Thoracic aorta (tissue), 2 donors: Measurements from ENCODE around the gene ALB. TPM values are rescaled to one million over a fixed set of nuclear protein-coding genes. Genes with fewer than 3 reads are reported as not detected.
A peak's percentile ranks its signal among the peaks of the same experiment; 100 is the strongest.

Source experiments
- ATAC-seq: fragments of 150-250 bp; one replicate; pipeline ENCODE4 v1.8.0; 2017; ENCODE audit warnings: low read depth; ENCODE audit not compliant: insufficient number of reproducible peaks, low FRiP score
- DNase-seq: peaks from one replicate; pipeline ENCODE4 v3.0.0-alpha.2; 2020; ENCODE audit warnings: low spot score
- H3K27ac ChIP-seq, 2 donors: fragments of 200-600 bp; sonication (generic); 1 replicate in 1 of 2; 2 replicates in 1 of 2; pipeline ENCODE4 v1.5.1; 2016; ENCODE audit warnings: mild to moderate bottlenecking in 2 of 2, moderate library complexity in 2 of 2
- H3K27me3 ChIP-seq: fragments of 200-600 bp; sonication (generic); replicated peaks from 2 replicates; pipeline ENCODE4 v1.6.0; 2016; ENCODE audit warnings: mild to moderate bottlenecking; ENCODE audit not compliant: insufficient read depth
- H3K36me3 ChIP-seq: fragments of 200-600 bp; sonication (generic); one replicate; pipeline ENCODE4 v1.5.1; 2016
- H3K4me1 ChIP-seq, 2 donors: fragments of 200-600 bp; sonication (generic); 1 replicate in 1 of 2; 2 replicates in 1 of 2; pipeline versions ENCODE4 v1.5.1 to v1.6.0; 2016; ENCODE audit warnings: low read depth in 2 of 2, mild to moderate bottlenecking in 1 of 2; ENCODE audit not compliant: control insufficient read depth in 1 of 2
- H3K4me3 ChIP-seq: fragments of 200-600 bp; sonication (generic); 2 replicates; pipeline ENCODE4 v1.5.1; 2016; ENCODE audit warnings: mild to moderate bottlenecking
- H3K9me3 ChIP-seq: fragments of 200-600 bp; sonication (generic); 2 replicates; pipeline ENCODE4 v1.5.1; 2016
- CTCF ChIP-seq: fragments of 200-600 bp; sonication (generic); IDR thresholded peaks from one replicate; pipeline ENCODE4 v1.5.1; 2019; ENCODE audit warnings: antibody characterized with exemption
- total RNA-seq, 2 donors: library from RNA; depleted of rRNA; stranded (reverse); fragments of >200 nt; gene quantifications; one replicate each; pipeline versions ENCODE4 v1.1.0 to v1.2.3, GENCODE V29; 2016

ALB gene
- total RNA-seq, 2 donors from 2014 or later, result not detected

- TF ChIP-seq CTCF, result no peak
- H3K36me3 ChIP-seq, result no peaks in the 10 kb centered on the region
These were observed 38.2 kb downstream of the ALB start for GRCh38 chr4:73442275-73442674.

GRCh38 chr4:73443224-73443623 is 39.1 kb downstream of the ALB start:
- Histone ChIP-seq H3K4me1 (no peaks in the 10 kb centered on the region), H3K27me3 (no peaks in the 10 kb centered on the region), H3K4me3 (no peak overlapping the region), H3K9me3 (no peaks in the 10 kb centered on the region), H3K36me3 (no peaks in the 10 kb centered on the region), H3K27ac (no peak overlapping the region)
- ATAC-seq (no peak), DNase-seq (no peak)
- no peak for TF ChIP-seq CTCF

More at GRCh38 chr4:73442275-73442674, 38.2 kb downstream of the ALB start:
- ATAC-seq, result no peak
- Histone ChIP-seq H3K9me3 (no peaks in the 10 kb centered on the region), H3K4me3 (no peak overlapping the region), H3K27ac (no peak overlapping the region), H3K27me3 (no peaks in the 10 kb centered on the region), H3K4me1 (no peaks in the 10 kb centered on the region)
- no peak for DNase-seq

GRCh38 chr4:73445383-73446335 is 41.6 kb downstream of the ALB start:
- no peak for TF ChIP-seq CTCF
- Histone ChIP-seq H3K4me3 (no peak overlapping the region), H3K36me3 (no peaks in the 10 kb centered on the region), H3K4me1 (peaks cover 0 to 8% of the 10 kb centered on the region in 2 donors), H3K27me3 (no peaks in the 10 kb centered on the region), H3K27ac (no peak overlapping the region), H3K9me3 (no peaks in the 10 kb centered on the region)
- DNase-seq, result no peak
- ATAC-seq, result no peak

- no peak overlapping the region for H3K27ac ChIP-seq
- H3K27me3 ChIP-seq, result no peaks in the 10 kb centered on the region
- peak; percentile 29 for TF ChIP-seq CTCF
- DNase-seq (no peak), ATAC-seq (no peak)
- H3K4me1 ChIP-seq, result peaks cover 4 to 14% of the 10 kb centered on the region in 2 donors
- no peak overlapping the region for H3K4me3 ChIP-seq
- no peaks in the 10 kb centered on the region for H3K9me3 ChIP-seq
- no peaks in the 10 kb centered on the region for H3K36me3 ChIP-seq
These were observed 42.4 kb downstream of the ALB start for GRCh38 chr4:73446336-73446938.

- DNase-seq, result no peak
- no peaks in the 10 kb centered on the region for H3K27me3 ChIP-seq
- no peak overlapping the region for H3K27ac ChIP-seq
- no peaks in the 10 kb centered on the region for H3K36me3 ChIP-seq
- ATAC-seq, result no peak
- TF ChIP-seq CTCF, result no peak
- H3K4me1 ChIP-seq, result peaks cover 4 to 15% of the 10 kb centered on the region in 2 donors
- H3K9me3 ChIP-seq, result no peaks in the 10 kb centered on the region
- no peak overlapping the region for H3K4me3 ChIP-seq
These were observed 43.6 kb downstream of the ALB start for GRCh38 chr4:73447671-73448070.
